HEK293T (cell line): ENCODE data around the gene CBLL2.
A peak's percentile ranks its signal among the peaks of the same experiment; 100 is the strongest.
"Not testable (repeated sequence)": the region's sequence is repeated elsewhere in the genome, so short reads cannot be mapped to it uniquely, and the experiment has no call there.

Experiments used
- CTCF ChIA-PET: fragments of 350-600 bp; formaldehyde crosslinking; extraction: SDS; loops from one replicate; lab custom pipeline; 2021; ENCODE audit warnings: antibody characterized with exemption, inconsistent platforms; lab: Yijun Ruan, JAX
- POLR2A ChIA-PET: fragments of 350-600 bp; formaldehyde crosslinking; extraction: SDS; loops from one replicate; lab custom pipeline; 2020; ENCODE audit warnings: antibody characterized with exemption, inconsistent platforms; lab: Yijun Ruan, JAX
- DNase-seq: peaks from one replicate; pipeline ENCODE4 v3.0.0; 2012; ENCODE audit warnings: mixed read lengths; ENCODE audit errors: extremely low spot score
- ARNT ChIP-seq: fragments of 450-650 bp; IDR thresholded peaks from 2 replicates; pipeline ENCODE4 v1.6.1; 2017; ENCODE audit warnings: mild to moderate bottlenecking
- BHLHE40 ChIP-seq: fragments of 450-650 bp; IDR thresholded peaks from 2 replicates; pipeline ENCODE4 v1.6.1; 2016; ENCODE audit warnings: mild to moderate bottlenecking, moderate library complexity, borderline replicate concordance
- CTBP1 ChIP-seq: fragments of 450-650 bp; IDR thresholded peaks from 2 replicates; pipeline ENCODE4 v1.6.1; 2016; ENCODE audit warnings: borderline replicate concordance
- ELF4 ChIP-seq: fragments of 450-650 bp; IDR thresholded peaks from 2 replicates; pipeline ENCODE4 v1.6.1; 2017; ENCODE audit warnings: antibody characterized with exemption
- FOXA1 ChIP-seq: fragments of 450-650 bp; IDR thresholded peaks from 2 replicates; pipeline ENCODE4 v1.6.1; 2016; ENCODE audit warnings: mild to moderate bottlenecking
- FOXK2 ChIP-seq: fragments of 450-650 bp; IDR thresholded peaks from 2 replicates; pipeline ENCODE4 v1.6.1; 2016; ENCODE audit warnings: mild to moderate bottlenecking
- FOXM1 ChIP-seq: fragments of 450-650 bp; IDR thresholded peaks from 2 replicates; pipeline ENCODE4 v1.6.1; 2017; ENCODE audit warnings: mild to moderate bottlenecking, borderline replicate concordance
- HDGF ChIP-seq: fragments of 450-650 bp; IDR thresholded peaks from 2 replicates; pipeline ENCODE4 v1.6.1; 2017; ENCODE audit warnings: antibody characterized with exemption, borderline replicate concordance
- L3MBTL2 ChIP-seq: fragments of 450-650 bp; conservative IDR thresholded peaks from 2 replicates; pipeline ENCODE4 v1.6.1; 2016; ENCODE audit warnings: mild to moderate bottlenecking
- LEF1 ChIP-seq: fragments of 450-650 bp; IDR thresholded peaks from 2 replicates; pipeline ENCODE4 v1.6.1; 2017; ENCODE audit warnings: mild to moderate bottlenecking, borderline replicate concordance
- NFRKB ChIP-seq: fragments of 450-650 bp; IDR thresholded peaks from 2 replicates; pipeline ENCODE4 v1.6.1; 2016; ENCODE audit warnings: mild to moderate bottlenecking, moderate library complexity
- SP1 ChIP-seq: fragments of 450-650 bp; IDR thresholded peaks from 2 replicates; pipeline ENCODE4 v1.6.1; 2017
- SUZ12 ChIP-seq: fragments of 450-650 bp; IDR thresholded peaks from 2 replicates; pipeline ENCODE4 v1.6.1; 2016; ENCODE audit warnings: mild to moderate bottlenecking
- TARDBP ChIP-seq: fragments of 450-650 bp; IDR thresholded peaks from 2 replicates; pipeline ENCODE4 v1.6.1; 2016
- ZNF384 ChIP-seq: fragments of 450-650 bp; IDR thresholded peaks from 2 replicates; pipeline ENCODE4 v1.6.1; 2016
- TF ChIP-seq, protein P1 (sequence below): fragments of 450-650 bp; IDR thresholded peaks from 2 replicates; pipeline ENCODE4 v1.6.1; 2016

Gene CBLL2

GRCh38 chrX:22249371-22249770, 23.3 kb upstream of the CBLL2 start:
- POLR2A ChIA-PET: no interaction called here
- TF ChIP-seq L3MBTL2: no peak
- TF ChIP-seq FOXM1: no peak
- no peak for TF ChIP-seq NFRKB
- TF ChIP-seq HDGF: no peak
- TF ChIP-seq CTBP1: no peak
- no peak for TF ChIP-seq FOXK2
- TF ChIP-seq, protein P1, sequence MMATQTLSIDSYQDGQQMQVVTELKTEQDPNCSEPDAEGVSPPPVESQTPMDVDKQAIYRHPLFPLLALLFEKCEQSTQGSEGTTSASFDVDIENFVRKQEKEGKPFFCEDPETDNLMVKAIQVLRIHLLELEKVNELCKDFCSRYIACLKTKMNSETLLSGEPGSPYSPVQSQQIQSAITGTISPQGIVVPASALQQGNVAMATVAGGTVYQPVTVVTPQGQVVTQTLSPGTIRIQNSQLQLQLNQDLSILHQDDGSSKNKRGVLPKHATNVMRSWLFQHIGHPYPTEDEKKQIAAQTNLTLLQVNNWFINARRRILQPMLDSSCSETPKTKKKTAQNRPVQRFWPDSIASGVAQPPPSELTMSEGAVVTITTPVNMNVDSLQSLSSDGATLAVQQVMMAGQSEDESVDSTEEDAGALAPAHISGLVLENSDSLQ: no peak
- no peak for TF ChIP-seq SP1
- no peak for TF ChIP-seq ARNT
- no peak for TF ChIP-seq SUZ12
- no peak for TF ChIP-seq LEF1
- no peak for TF ChIP-seq ELF4
- TF ChIP-seq FOXA1: no peak
- DNase-seq: no peak
- CTCF ChIA-PET: no interaction called here

- CTCF ChIA-PET: interaction anchor here (0.6 kb wide), 1 partner anchor 104 kb away, joined by 3 read pairs; no protein-coding TSS in a partner anchor
- POLR2A ChIA-PET: no interaction called here
- no peak for TF ChIP-seq CTBP1
- TF ChIP-seq, protein P1: no peak
- no peak for TF ChIP-seq SP1
- no peak for TF ChIP-seq FOXM1
- TF ChIP-seq FOXA1: no peak
- no peak for TF ChIP-seq TARDBP
- no peak for TF ChIP-seq BHLHE40
- no peak for TF ChIP-seq L3MBTL2
- no peak for TF ChIP-seq FOXK2
- TF ChIP-seq SUZ12: no peak
- no peak for TF ChIP-seq LEF1
- TF ChIP-seq ZNF384: no peak
- DNase-seq: no peak
These were observed 4.0 kb upstream of the CBLL2 start for GRCh38 chrX:22268706-22269105.

GRCh38 chrX:22273714-22274317, 1.1 kb downstream of the CBLL2 start:
- TF ChIP-seq ARNT: no peak
- TF ChIP-seq, protein P1: no peak
- no peak for TF ChIP-seq ZNF384
- no peak for TF ChIP-seq TARDBP
- POLR2A ChIA-PET: no interaction called here
- no peak for DNase-seq
- CTCF ChIA-PET: no interaction called here

GRCh38 chrX:22276781-22277180, 4.1 kb downstream of the CBLL2 start:
- ChIA-PET POLR2A (no interaction called here), CTCF (no interaction called here)
- TF ChIP-seq TARDBP (no peak), HDGF (no peak), BHLHE40 (no peak), FOXA1 (no peak), SP1 (no peak), ARNT (no peak), SUZ12 (no peak), LEF1 (no peak), FOXK2 (no peak), ZNF384 (no peak), FOXM1 (no peak)
- TF ChIP-seq, protein P1: no peak
- no peak for DNase-seq

DNA sequence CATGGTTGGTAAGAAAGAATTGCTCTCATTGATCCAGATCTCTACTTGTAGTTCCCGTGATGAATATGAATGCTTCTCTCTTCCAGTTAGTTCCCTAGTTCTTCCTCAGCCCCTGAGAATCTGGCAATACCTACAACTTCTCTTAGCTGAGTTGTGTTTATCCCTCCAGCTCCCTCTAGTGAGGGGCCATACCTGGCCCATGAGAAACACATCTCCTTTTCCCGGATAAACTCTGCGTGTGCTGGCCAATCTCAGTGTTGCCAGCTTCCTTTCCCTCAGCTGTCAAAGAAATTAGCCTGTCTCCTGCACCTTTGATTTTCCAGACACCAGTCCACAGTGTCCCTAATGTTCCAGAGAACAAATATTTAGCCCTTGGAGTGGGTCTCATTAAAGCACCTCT, 5.7 kb downstream of the CBLL2 start:
- DNase-seq: peak; percentile 21
- ChIA-PET POLR2A (no interaction called here), CTCF (interaction anchor here (0.6 kb wide), 1 partner anchor 164 kb away, joined by 3 read pairs; no protein-coding TSS in a partner anchor)
- TF ChIP-seq NFRKB (no peak), TARDBP (no peak), FOXM1 (no peak), L3MBTL2 (no peak), SP1 (no peak), ARNT (no peak), LEF1 (no peak), SUZ12 (no peak), BHLHE40 (no peak)

DNA sequence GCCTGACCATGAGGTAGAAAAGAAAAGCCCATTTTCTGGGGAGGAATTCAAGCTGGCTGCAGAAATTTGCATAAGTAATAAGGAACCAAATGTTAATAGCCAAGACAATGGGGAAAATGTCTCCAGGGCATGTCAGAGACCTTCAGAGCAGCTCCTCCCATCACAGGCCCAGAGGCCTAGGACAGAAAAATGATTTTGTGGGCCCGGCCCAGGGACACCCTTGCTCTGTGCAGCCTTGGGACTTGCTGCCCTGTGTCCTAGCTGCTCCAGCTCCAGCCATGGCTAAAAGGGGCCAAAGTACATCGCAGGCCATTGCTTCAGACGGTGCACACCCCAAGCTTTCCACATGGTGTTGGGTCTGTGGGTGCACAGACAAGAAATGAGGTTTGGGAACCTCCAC, 16.5 kb downstream of the CBLL2 start:
- POLR2A ChIA-PET, DNase-seq, CTCF ChIA-PET: not testable (repeated sequence)
